A673 (cell line): ENCODE data around the gene MAN1A2. TPM values are rescaled to one million over a fixed set of nuclear protein-coding genes. Genes with fewer than 3 reads are reported as not detected.

ENCODE experiments used
- BruUV-seq: library from RNA; stranded (reverse); fragments of 400-500 nt; replicated peaks from 2 replicates; lab custom pipeline; 2021; lab: Mats Ljungman, UMichigan
- CTCF ChIA-PET: fragments of 300-600 bp; sonication (Branson Sonifier 250); formaldehyde crosslinking; loops from one replicate; lab custom pipeline; 2022; ENCODE audit warnings: antibody characterized with exemption; lab: Charles Lee
- POLR2A ChIA-PET: fragments of 300-600 bp; sonication (Branson Sonifier 250); formaldehyde crosslinking; loops from one replicate; lab custom pipeline; 2022; ENCODE audit warnings: antibody characterized with exemption; ENCODE audit not compliant: low non-redundant PET; lab: Charles Lee
- DNase-seq: peaks from one replicate; pipeline ENCODE4 v3.0.0-alpha.2; 2015; ENCODE audit warnings: low spot score
- H3K27ac ChIP-seq: fragments of 200-600 bp; sonication (generic); 2 replicates; pipeline ENCODE4 v1.5.1; 2016; ENCODE audit warnings: mixed run types, low read depth, mild to moderate bottlenecking, mixed read lengths, antibody characterized with exemption, low read length; ENCODE audit not compliant: poor library complexity, severe bottlenecking
- H3K27me3 ChIP-seq: fragments of 200-600 bp; sonication (generic); replicated peaks from 2 replicates; pipeline ENCODE4 v1.6.1; 2017; ENCODE audit warnings: mixed run types, low read depth, mild to moderate bottlenecking, mixed read lengths, antibody characterized with exemption, low read length; ENCODE audit not compliant: insufficient read depth, poor library complexity
- H3K36me3 ChIP-seq: fragments of 200-600 bp; sonication (generic); 2 replicates; pipeline ENCODE4 v1.6.1; 2016; ENCODE audit warnings: mixed run types, mild to moderate bottlenecking, mixed read lengths, antibody characterized with exemption, low read length; ENCODE audit not compliant: insufficient read depth, poor library complexity, severe bottlenecking
- H3K4me1 ChIP-seq: fragments of 200-600 bp; sonication (generic); 2 replicates; pipeline ENCODE4 v1.6.1; 2017; ENCODE audit warnings: mixed run types, mild to moderate bottlenecking, mixed read lengths, antibody characterized with exemption, low read length; ENCODE audit not compliant: insufficient read depth, poor library complexity, severe bottlenecking
- H3K4me3 ChIP-seq: fragments of 200-600 bp; sonication (generic); 2 replicates; pipeline ENCODE4 v1.5.1; 2016; ENCODE audit warnings: low read depth, mixed run types, mild to moderate bottlenecking, mixed read lengths, low read length; ENCODE audit not compliant: poor library complexity, severe bottlenecking
- H3K9me3 ChIP-seq: fragments of 200-600 bp; sonication (generic); 2 replicates; pipeline ENCODE4 v1.6.1; 2016; ENCODE audit warnings: mixed run types, low read depth, mild to moderate bottlenecking, mixed read lengths, antibody characterized with exemption, low read length; ENCODE audit not compliant: poor library complexity, severe bottlenecking
- EZH2 ChIP-seq: fragments of 200-600 bp; sonication (generic); IDR thresholded peaks from 2 replicates; pipeline ENCODE4 v1.6.1; 2017; ENCODE audit warnings: borderline replicate concordance, low read depth, mild to moderate bottlenecking, mixed read lengths, antibody characterized with exemption, low read length; ENCODE audit not compliant: poor library complexity, severe bottlenecking
- intact Hi-C: fragments of 100-400 bp; cut with micrococcal nuclease; formaldehyde crosslinking; loops from one replicate; pipeline ENCODE4 v1.10.0; 2022; ENCODE audit not compliant: unreplicated experiment
- total RNA-seq: library from RNA; stranded (reverse); gene quantifications from 2 replicates; pipeline ENCODE4 v1.2.3, GENCODE V29; 2021
- TF ChIP-seq, protein P1 (sequence below): fragments of 300-800, 200-600 bp; sonication (generic); conservative IDR thresholded peaks from 2 replicates; pipeline ENCODE4 v1.5.1; 2017; ENCODE audit warnings: low read depth, mild to moderate bottlenecking, antibody characterized with exemption, low read length, moderate library complexity, mixed read lengths

MAN1A2 gene
- total RNA-seq, 1 experiment from 2014 or later, result 31.8 TPM

GRCh38 chr1:117396074-117396473 is 28.8 kb downstream of the MAN1A2 start:
- Histone ChIP-seq H3K27me3 (no peaks in the 10 kb centered on the region), H3K9me3 (no peaks in the 10 kb centered on the region), H3K27ac (no peak overlapping the region), H3K36me3 (no peaks in the 10 kb centered on the region), H3K4me3 (no peak overlapping the region), H3K4me1 (peaks cover 18% of the 10 kb centered on the region)
- DNase-seq, result no peak
- BruUV-seq, result no TSS peak
- CTCF ChIA-PET, result no interaction called here
- TF ChIP-seq EZH2, result no peak
- TF ChIP-seq, protein P1, sequence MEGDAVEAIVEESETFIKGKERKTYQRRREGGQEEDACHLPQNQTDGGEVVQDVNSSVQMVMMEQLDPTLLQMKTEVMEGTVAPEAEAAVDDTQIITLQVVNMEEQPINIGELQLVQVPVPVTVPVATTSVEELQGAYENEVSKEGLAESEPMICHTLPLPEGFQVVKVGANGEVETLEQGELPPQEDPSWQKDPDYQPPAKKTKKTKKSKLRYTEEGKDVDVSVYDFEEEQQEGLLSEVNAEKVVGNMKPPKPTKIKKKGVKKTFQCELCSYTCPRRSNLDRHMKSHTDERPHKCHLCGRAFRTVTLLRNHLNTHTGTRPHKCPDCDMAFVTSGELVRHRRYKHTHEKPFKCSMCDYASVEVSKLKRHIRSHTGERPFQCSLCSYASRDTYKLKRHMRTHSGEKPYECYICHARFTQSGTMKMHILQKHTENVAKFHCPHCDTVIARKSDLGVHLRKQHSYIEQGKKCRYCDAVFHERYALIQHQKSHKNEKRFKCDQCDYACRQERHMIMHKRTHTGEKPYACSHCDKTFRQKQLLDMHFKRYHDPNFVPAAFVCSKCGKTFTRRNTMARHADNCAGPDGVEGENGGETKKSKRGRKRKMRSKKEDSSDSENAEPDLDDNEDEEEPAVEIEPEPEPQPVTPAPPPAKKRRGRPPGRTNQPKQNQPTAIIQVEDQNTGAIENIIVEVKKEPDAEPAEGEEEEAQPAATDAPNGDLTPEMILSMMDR, result no peak
- intact Hi-C loops, result no loop called here
- POLR2A ChIA-PET, result no interaction called here

- intact Hi-C loops, result no loop called here
- Histone ChIP-seq H3K36me3 (no peaks in the 10 kb centered on the region), H3K4me1 (peaks cover 17% of the 10 kb centered on the region), H3K9me3 (no peaks in the 10 kb centered on the region), H3K27ac (no peak overlapping the region), H3K4me3 (no peak overlapping the region), H3K27me3 (no peaks in the 10 kb centered on the region)
- TF ChIP-seq, protein P1, result no peak
- TF ChIP-seq EZH2, result no peak
- POLR2A ChIA-PET, result no interaction called here
- no TSS peak for BruUV-seq
- CTCF ChIA-PET, result no interaction called here
- DNase-seq, result no peak
Measured at GRCh38 chr1:117396636-117397035, 29.4 kb downstream of the MAN1A2 start.

GRCh38 chr1:117398957-117399356 is 31.7 kb downstream of the MAN1A2 start:
- intact Hi-C loops, result no loop called here
- Histone ChIP-seq H3K9me3 (no peaks in the 10 kb centered on the region), H3K4me3 (no peak overlapping the region), H3K4me1 (no peaks in the 10 kb centered on the region), H3K27me3 (no peaks in the 10 kb centered on the region), H3K36me3 (peaks cover 3% of the 10 kb centered on the region), H3K27ac (no peak overlapping the region)
- DNase-seq, result no peak
- BruUV-seq, result no TSS peak
- ChIA-PET CTCF (interaction anchor here (0.6 kb wide), 1 partner anchor 135 kb away, joined by 3 read pairs; no protein-coding TSS in a partner anchor), POLR2A (interaction anchor here (0.6 to 0.9 kb wide), 2 partner anchors 11 to 24 kb away, joined by 3 read pairs; no protein-coding TSS in a partner anchor)
- TF ChIP-seq, protein P1, result no peak
- TF ChIP-seq EZH2, result no peak
